BLaER1 treated with 17β-estradiol and CSF1 and Interleukin-3, amounts not matched to agents 10 nM and 100 nM (cell line): ENCODE data around the gene NSG1.

Experiments used
- H3K27ac ChIP-seq, 11 experiments: shearing (Covaris generic); formaldehyde crosslinking; 2 replicates each; pipeline ENCODE4 v1.8.1; 2022
- H3K27me3 ChIP-seq, 11 experiments: shearing (Covaris generic); formaldehyde crosslinking; 2 replicates each; pipeline ENCODE4 v1.8.1; 2022
- H3K36me3 ChIP-seq, 11 experiments: shearing (Covaris generic); formaldehyde crosslinking; 2 replicates each; pipeline ENCODE4 v1.8.1; 2022
- H3K4me1 ChIP-seq, 10 experiments: shearing (Covaris generic); formaldehyde crosslinking; 2 replicates each; pipeline ENCODE4 v1.8.1; 2022
- H3K4me2 ChIP-seq, 11 experiments: shearing (Covaris generic); formaldehyde crosslinking; 2 replicates each; pipeline ENCODE4 v1.8.1; 2022
- H3K4me3 ChIP-seq, 10 experiments: shearing (Covaris generic); formaldehyde crosslinking; 2 replicates each; pipeline ENCODE4 v1.8.1; 2022
- H3K9ac ChIP-seq, 11 experiments: shearing (Covaris generic); formaldehyde crosslinking; 2 replicates each; pipeline ENCODE4 v1.8.1; 2022
- H3K9me3 ChIP-seq, 11 experiments: shearing (Covaris generic); formaldehyde crosslinking; replicated peaks in 1 of 11; 2 replicates each; pipeline ENCODE4 v1.8.1; 2022
- H4K20me1 ChIP-seq, 11 experiments: shearing (Covaris generic); formaldehyde crosslinking; 2 replicates each; pipeline ENCODE4 v1.8.1; 2022
- Cebpa-rat ChIP-seq, 11 experiments: shearing (Covaris generic); IDR thresholded peaks; 2 replicates each; pipeline ENCODE4 v1.8.1; 2022

The NSG1 gene

DNA sequence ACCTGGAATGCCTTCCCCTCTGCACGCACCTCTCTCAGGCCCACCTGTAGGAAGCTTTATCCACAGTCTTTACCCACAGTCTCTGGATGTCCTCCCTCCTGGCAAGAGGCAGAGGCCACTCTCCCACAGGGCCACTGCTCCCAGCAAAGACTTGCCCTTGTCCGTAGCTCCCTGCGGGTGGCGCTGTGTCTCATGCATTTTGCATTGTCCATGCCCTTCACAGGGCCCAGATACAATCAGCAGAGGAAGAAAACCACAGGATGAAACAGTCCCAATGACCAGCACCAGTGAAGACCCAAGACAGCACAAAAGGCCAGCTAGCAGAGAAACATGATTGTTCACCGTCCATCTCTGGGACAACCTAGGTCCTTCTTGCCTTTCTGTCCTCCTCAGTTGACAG, 2.1 kb upstream of the NSG1 start:
- no peaks in the 10 kb centered on the region for H3K9me3 ChIP-seq
- no peak for TF ChIP-seq Cebpa-rat (IDR thresholded peaks at IDR 0.05)
- no peak overlapping the region for H3K9ac ChIP-seq
- peaks cover 25 to 30% (median 29%) of the 10 kb centered on the region in 10 experiments for H3K4me1 ChIP-seq
- H3K27ac ChIP-seq = no peak overlapping the region
- peaks cover 64 to 80% (median 75%) of the 10 kb centered on the region in 11 experiments for H3K27me3 ChIP-seq
- no peak overlapping the region for H3K4me2 ChIP-seq
- H4K20me1 ChIP-seq = peaks cover 0 to 44% (median 24%) of the 10 kb centered on the region in 11 experiments; a peak in 17 of 22 replicates
- H3K4me3 ChIP-seq = no peak overlapping the region
- H3K36me3 ChIP-seq = no peaks in the 10 kb centered on the region

DNA sequence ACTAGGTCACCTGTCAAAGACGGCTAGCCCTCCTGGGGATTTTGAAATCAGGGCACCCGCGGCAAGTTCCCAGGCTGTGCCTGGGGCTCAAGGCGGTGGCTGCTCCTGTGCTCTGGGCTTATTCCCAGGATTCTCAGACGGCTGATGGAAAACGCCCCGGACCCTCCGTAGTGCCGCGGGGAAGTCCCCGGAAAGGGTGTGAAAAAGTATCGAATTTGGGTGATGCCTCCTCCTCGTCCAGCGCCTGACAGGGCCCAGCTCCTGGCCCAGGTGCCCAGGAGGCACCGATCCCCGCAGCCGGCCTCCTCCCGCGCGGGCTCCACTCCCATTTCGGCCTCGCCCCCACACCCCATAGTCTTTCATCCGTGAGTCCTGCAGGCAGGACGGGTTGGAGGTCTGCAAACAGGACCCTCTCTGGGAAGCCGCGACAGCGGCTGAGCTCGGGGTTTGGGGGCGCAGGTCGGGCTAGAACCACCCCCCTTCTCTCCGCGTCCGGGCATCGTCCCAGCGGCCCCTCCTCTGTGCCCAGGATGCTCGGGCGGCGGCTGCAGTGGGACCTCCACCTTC, 1.1 kb upstream of the NSG1 start:
- H3K9me3 ChIP-seq = no peaks in the 10 kb centered on the region
- peaks cover 70 to 88% (median 84%) of the 10 kb centered on the region in 11 experiments for H3K27me3 ChIP-seq
- H3K9ac ChIP-seq = peak overlapping the region in 6 of 11 experiments; percentile 17 to 70 (median 66); a peak in 9 of 22 replicates
- peaks cover 25 to 30% (median 29%) of the 10 kb centered on the region in 10 experiments for H3K4me1 ChIP-seq
- peak overlapping the region; percentile 62 to 80 (median 70) for H3K4me3 ChIP-seq
- no peaks in the 10 kb centered on the region for H3K36me3 ChIP-seq
- TF ChIP-seq Cebpa-rat (IDR thresholded peaks at IDR 0.05) = no peak
- H4K20me1 ChIP-seq = peaks cover 0 to 48% (median 24%) of the 10 kb centered on the region in 11 experiments; a peak in 17 of 22 replicates
- H3K4me2 ChIP-seq = peak overlapping the region; percentile 99 to 100 (median 100)
- no peak overlapping the region for H3K27ac ChIP-seq

DNA sequence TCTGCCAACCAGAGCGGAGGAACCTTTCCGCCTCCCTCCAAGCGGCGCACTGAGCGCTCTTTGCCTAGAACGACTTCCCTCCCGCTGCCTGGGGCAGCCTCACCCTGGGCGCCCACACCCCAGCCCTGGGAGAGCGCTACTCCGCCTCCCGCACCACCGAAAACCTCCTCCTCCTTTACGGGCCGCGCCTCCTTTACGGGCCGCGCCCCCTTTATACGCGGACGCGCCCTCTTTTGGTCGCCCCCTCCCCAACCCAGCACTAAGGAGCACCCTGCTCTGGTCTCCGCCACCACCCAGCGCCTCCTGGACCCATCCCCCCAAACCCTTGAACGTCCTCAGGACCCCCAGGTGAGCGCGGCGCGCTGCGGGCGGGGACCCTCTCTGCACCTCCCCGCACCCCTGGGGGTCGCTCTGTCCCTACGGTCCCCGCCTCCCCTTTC, 586 bp upstream of the NSG1 start:
- peaks cover 0 to 48% (median 24%) of the 10 kb centered on the region in 11 experiments; a peak in 17 of 22 replicates for H4K20me1 ChIP-seq
- H3K9me3 ChIP-seq = no peaks in the 10 kb centered on the region
- H3K9ac ChIP-seq = peak overlapping the region; percentile 27 to 70 (median 55); a peak in 19 of 22 replicates
- no peaks in the 10 kb centered on the region for H3K36me3 ChIP-seq
- H3K27ac ChIP-seq = no peak overlapping the region
- peaks cover 25 to 30% (median 29%) of the 10 kb centered on the region in 10 experiments for H3K4me1 ChIP-seq
- H3K4me3 ChIP-seq = peak overlapping the region; percentile 62 to 80 (median 70)
- peaks cover 70 to 93% (median 88%) of the 10 kb centered on the region in 11 experiments for H3K27me3 ChIP-seq
- H3K4me2 ChIP-seq = peak overlapping the region; percentile 99 to 100 (median 100)
- TF ChIP-seq Cebpa-rat (IDR thresholded peaks at IDR 0.05) = no peak

DNA sequence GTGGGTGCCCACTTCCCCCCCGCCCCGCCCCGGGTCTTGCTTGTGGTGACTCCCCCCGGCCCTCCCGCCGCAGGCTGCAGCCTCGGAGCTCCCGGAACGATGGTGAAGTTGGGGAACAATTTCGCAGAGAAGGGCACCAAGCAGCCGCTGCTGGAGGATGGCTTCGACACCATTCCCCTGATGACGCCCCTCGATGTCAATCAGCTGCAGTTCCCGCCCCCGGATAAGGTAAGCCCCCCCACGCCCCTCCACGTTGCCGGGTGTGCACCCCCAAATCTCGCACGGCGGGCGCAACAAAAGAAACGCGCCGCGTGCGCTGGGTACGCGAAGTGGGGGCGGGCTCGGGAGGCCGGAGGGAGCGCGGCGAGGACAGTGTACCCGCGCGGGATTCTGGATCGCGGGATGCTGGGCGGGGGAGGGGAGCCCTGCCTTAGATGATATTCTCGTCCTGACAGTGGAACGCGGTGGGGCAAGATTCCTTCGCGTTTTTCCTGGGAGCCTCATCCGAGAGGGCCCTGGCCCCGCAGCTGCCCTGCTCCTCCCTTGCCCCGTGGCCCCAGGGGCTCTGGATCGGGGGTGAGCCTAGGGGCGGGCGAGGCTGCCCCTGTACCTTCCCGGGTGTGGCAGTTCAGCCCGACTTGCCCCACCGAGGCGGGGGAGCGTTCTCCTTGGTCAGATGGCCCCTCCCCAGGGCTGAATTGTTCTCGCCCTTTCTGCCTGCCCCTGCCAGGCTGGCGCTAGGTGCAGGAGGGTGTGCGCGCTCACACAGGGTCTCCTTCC, 819 bp downstream of the NSG1 start:
- H3K4me3 ChIP-seq = peak overlapping the region; percentile 62 to 80 (median 70)
- H3K9me3 ChIP-seq = no peaks in the 10 kb centered on the region
- H3K4me1 ChIP-seq = peaks cover 25 to 38% (median 36%) of the 10 kb centered on the region in 10 experiments
- peak overlapping the region in 5 of 11 experiments; percentile 29 to 64 (median 35); a peak in 6 of 22 replicates for H3K9ac ChIP-seq
- H3K36me3 ChIP-seq = no peaks in the 10 kb centered on the region
- peaks cover 70 to 88% (median 84%) of the 10 kb centered on the region in 11 experiments for H3K27me3 ChIP-seq
- H3K4me2 ChIP-seq = peak overlapping the region; percentile 99 to 100 (median 100)
- peaks cover 0 to 48% (median 24%) of the 10 kb centered on the region in 11 experiments; a peak in 17 of 22 replicates for H4K20me1 ChIP-seq
- TF ChIP-seq Cebpa-rat (IDR thresholded peaks at IDR 0.05) = no peak
- no peak overlapping the region for H3K27ac ChIP-seq

DNA sequence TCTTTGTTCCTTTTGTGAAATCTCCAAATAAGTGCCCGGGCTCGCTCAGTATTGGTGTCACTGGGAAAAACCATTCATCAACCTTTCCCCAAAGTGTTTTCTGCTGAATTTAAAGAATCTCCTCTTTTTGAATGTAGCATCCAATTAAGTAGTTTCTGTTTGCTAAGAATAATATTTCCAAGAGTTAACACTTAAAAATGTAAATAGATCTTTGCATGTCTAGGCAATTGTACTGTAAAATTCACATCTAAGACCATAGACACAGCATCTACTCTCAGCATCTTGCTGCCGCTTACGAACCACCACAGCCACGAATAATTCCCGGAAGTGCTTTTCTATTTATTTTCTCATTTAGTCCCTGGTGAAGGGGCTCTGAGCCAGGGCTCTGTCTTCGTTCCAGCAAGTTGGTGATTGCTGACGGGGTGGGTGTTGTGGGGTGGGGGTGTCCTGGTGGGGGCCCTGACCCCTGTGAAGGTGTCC, 1.4 kb downstream of the NSG1 start:
- H4K20me1 ChIP-seq = peaks cover 0 to 48% (median 24%) of the 10 kb centered on the region in 11 experiments; a peak in 17 of 22 replicates
- H3K9me3 ChIP-seq = no peaks in the 10 kb centered on the region
- peak overlapping the region; percentile 99 to 100 (median 100) for H3K4me2 ChIP-seq
- no peaks in the 10 kb centered on the region for H3K36me3 ChIP-seq
- H3K27me3 ChIP-seq = peaks cover 70 to 83% (median 78%) of the 10 kb centered on the region in 11 experiments
- peaks cover 25 to 45% (median 39%) of the 10 kb centered on the region in 10 experiments for H3K4me1 ChIP-seq
- H3K27ac ChIP-seq = no peak overlapping the region
- TF ChIP-seq Cebpa-rat (IDR thresholded peaks at IDR 0.05) = no peak
- H3K4me3 ChIP-seq = peak overlapping the region; percentile 62 to 80 (median 70); a peak in 16 of 20 replicates
- peak overlapping the region in 3 of 11 experiments; percentile 30 to 64 (median 45); a peak in 4 of 22 replicates for H3K9ac ChIP-seq

DNA sequence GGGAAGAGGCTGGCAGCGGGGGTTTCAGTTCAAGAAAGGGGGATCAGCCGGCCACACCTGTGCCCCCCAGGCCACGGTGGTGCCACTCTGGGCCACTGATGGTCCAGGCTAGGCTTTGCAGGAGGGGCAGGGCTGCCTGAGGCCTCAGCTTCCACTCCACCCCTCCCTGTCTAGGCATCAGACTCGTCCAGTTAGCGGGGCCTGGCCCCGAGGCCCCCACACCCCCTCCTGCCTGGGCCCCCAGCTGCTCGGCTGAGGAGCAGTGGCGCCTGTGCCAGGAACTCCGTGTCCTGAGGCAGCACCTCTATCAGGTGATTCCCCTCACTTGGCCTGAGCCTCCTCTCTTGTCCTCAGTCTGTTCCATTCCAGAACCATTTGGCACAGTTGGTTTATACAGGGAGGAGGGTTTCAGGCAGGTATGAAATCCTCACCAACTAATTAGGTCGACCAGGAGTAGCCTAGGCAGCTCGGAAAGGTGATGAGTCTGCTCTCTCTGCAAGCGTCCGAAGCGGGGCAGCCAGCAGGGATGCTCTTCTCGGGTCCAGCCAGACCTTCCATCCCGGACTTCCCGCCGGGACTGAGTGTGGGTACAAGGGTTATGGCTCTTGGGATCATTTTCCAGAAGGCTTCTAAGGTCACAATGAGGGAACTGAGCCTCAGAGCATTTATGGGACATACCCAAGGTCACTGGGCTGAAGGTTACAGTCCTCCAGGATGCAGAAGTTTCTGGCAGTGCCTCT, 2.1 kb downstream of the NSG1 start:
- Histone ChIP-seq H3K9me3 (no peaks in the 10 kb centered on the region), H3K4me3 (no peak overlapping the region), H3K36me3 (no peaks in the 10 kb centered on the region), H3K27ac (no peak overlapping the region), H3K4me1 (peaks cover 25 to 48% (median 39%) of the 10 kb centered on the region in 10 experiments), H4K20me1 (peaks cover 0 to 48% (median 24%) of the 10 kb centered on the region in 11 experiments; a peak in 17 of 22 replicates), H3K4me2 (peak overlapping the region in 2 of 11 experiments; percentile 100; a peak in 2 of 22 replicates), H3K27me3 (peaks cover 64 to 81% (median 75%) of the 10 kb centered on the region in 11 experiments), H3K9ac (no peak overlapping the region)
- TF ChIP-seq Cebpa-rat (IDR thresholded peaks at IDR 0.05) = no peak

DNA sequence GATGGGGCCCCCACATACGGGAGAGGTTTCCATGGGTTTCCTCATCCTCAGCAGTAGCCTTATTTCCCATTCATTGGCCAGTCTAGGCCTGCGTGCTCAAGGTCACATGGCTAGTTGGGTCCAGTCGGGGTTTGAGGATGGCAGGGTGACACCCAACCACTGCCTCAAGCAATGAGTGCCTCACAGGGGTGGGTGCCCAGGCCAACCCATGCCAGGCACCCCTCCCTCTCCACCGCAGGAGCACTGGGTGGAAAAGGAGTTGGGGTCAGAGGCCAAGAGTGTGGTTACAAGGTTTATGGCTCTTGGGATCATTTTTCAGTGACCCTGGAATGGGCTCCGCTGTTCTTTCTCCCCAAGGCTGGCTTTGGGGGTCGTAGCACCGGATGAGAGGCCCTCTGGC, 3.1 kb downstream of the NSG1 start:
- no peak for TF ChIP-seq Cebpa-rat (IDR thresholded peaks at IDR 0.05)
- H3K9me3 ChIP-seq = no peaks in the 10 kb centered on the region
- H3K4me1 ChIP-seq = peaks cover 25 to 52% (median 40%) of the 10 kb centered on the region in 10 experiments
- no peaks in the 10 kb centered on the region for H3K36me3 ChIP-seq
- H3K27ac ChIP-seq = no peak overlapping the region
- no peak overlapping the region for H3K9ac ChIP-seq
- peaks cover 58 to 81% (median 75%) of the 10 kb centered on the region in 11 experiments for H3K27me3 ChIP-seq
- peaks cover 0 to 48% (median 24%) of the 10 kb centered on the region in 11 experiments; a peak in 17 of 22 replicates for H4K20me1 ChIP-seq
- no peak overlapping the region for H3K4me3 ChIP-seq
- H3K4me2 ChIP-seq = no peak overlapping the region

DNA sequence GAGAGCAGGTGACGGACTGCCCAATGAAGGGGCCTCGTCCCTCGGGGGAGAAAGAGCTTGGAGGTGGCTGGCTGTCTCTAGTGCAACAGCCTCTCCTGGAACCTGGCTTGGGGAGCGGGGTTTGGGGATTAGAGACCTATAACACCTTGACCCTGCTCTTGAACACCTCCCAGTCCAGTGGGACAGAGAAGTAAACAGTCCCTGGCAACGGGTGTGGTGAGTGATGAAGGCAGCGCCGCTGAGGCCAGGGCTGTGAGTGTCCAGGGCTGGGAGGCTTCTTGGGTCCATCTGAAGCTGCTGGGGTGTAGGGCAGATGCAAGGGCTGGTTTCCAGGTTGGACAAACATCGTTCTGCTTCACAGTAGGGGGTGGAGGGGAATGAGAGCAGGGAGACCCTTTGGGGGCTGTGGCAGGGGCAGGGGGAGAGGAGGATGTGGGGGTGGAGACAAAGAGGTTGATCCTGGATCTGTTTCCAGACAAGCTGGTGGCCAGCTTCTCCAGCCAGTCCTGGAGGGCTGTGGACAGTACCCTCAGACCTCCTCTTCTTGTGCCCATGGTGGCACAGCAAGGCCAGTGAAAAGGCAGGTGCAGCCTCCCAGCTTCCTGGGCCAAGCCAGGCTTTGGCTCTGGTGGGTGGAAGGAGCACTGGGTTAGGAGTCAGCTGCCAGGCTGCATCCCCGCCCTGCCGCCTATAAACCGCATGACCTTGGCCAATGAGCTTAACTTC, 3.8 kb downstream of the NSG1 start:
- Histone ChIP-seq H3K27me3 (peaks cover 57 to 81% (median 75%) of the 10 kb centered on the region in 11 experiments), H3K4me3 (no peak overlapping the region), H4K20me1 (peaks cover 0 to 44% (median 22%) of the 10 kb centered on the region in 11 experiments; a peak in 17 of 22 replicates), H3K36me3 (no peaks in the 10 kb centered on the region), H3K9ac (no peak overlapping the region), H3K4me1 (peaks cover 23 to 54% (median 41%) of the 10 kb centered on the region in 10 experiments), H3K9me3 (no peaks in the 10 kb centered on the region), H3K4me2 (no peak overlapping the region), H3K27ac (no peak overlapping the region)
- TF ChIP-seq Cebpa-rat (IDR thresholded peaks at IDR 0.05) = no peak
